GM12801 (cell line): ENCODE results near the gene GEMIN5.

ENCODE experiments used
- TF ChIP-seq, protein P1 (sequence below): IDR thresholded peaks from one replicate; pipeline ENCODE4 v1.5.1; 2011; ENCODE audit warnings: control low read depth; ENCODE audit not compliant: insufficient read length; ENCODE audit errors: extremely low read depth

The GEMIN5 gene

DNA sequence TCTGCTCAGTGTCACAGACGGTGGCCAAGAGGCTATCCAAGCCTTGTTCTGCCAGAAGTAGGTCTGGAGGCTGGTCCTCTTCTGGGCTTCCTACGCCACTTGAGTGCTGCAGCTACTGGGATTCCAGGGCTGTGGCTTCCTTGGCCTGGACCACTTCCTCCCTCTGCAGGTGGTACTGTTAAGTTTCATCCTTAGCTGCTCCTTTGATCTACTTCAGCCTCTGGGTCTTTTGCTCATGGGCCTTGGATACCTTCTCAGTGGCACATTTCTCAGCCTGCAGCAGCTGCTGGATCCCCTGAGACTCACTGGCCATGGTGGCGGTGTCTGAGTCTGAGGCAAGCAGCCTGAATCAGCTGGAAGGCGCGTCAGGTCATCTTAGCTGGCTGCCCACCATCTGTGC lies 69.3 kb downstream of the GEMIN5 start:
- TF ChIP-seq, protein P1, sequence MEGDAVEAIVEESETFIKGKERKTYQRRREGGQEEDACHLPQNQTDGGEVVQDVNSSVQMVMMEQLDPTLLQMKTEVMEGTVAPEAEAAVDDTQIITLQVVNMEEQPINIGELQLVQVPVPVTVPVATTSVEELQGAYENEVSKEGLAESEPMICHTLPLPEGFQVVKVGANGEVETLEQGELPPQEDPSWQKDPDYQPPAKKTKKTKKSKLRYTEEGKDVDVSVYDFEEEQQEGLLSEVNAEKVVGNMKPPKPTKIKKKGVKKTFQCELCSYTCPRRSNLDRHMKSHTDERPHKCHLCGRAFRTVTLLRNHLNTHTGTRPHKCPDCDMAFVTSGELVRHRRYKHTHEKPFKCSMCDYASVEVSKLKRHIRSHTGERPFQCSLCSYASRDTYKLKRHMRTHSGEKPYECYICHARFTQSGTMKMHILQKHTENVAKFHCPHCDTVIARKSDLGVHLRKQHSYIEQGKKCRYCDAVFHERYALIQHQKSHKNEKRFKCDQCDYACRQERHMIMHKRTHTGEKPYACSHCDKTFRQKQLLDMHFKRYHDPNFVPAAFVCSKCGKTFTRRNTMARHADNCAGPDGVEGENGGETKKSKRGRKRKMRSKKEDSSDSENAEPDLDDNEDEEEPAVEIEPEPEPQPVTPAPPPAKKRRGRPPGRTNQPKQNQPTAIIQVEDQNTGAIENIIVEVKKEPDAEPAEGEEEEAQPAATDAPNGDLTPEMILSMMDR: no peak

DNA sequence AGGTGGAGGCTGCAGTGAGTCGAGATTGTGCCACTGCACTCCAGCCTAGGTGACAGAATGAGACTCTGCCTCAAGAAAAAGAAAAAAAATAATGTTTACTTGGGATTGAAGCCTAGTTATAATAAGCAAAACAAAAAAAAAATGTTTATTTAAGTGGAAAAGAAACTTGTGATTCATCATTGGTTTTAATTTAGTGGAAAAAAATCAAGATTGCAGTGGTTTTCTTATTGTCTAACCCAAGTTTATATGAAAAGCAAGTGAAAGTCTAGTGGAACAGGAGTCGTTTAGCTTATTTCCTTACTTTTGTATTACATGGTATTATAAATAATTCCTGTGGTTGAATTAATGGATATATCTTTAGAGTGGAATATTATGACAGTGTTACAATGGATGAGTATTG lies 71.2 kb downstream of the GEMIN5 start:
- TF ChIP-seq, protein P1: no peak

DNA sequence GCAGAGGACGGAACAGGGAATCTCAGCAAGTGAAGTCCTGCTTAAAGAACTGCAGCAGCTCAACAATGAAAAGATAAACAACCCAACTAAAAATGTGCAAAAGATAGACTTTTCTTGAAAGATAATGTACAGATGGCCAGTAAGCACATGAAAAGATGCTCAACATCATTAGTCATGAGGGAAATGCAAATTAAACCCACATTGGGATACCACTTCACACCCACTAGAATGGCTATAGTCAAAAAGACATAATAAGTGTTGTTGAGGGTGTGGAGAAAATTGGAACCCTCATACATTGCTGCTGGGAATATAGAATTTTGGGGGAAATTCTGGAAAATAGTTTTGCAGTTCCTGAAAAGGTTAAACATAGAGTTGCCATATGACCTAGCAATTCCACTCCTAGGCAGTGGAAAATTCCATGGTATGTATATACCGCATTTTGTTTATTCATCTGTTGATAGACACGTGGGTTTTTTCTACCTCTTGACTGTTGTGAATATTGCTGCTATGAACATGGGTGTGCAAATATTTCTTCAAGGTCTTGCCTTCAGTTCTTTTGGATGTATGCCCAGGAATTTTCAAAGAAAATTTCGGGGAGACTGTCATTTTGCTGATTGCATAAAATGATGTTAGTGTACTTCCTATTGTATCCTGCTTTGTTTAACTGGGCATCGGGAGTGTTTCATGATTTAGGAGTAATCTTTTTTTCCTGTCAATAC lies 72.4 kb downstream of the GEMIN5 start:
- TF ChIP-seq, protein P1: no peak

- TF ChIP-seq, protein P1: no peak
Observed at GRCh38 chr5:154863291-154864080, 74.5 kb downstream of the GEMIN5 start.

GRCh38 chr5:154862766-154863165 lies 75.2 kb downstream of the GEMIN5 start:
- TF ChIP-seq, protein P1: no peak

GRCh38 chr5:154861946-154862345 lies 76.1 kb downstream of the GEMIN5 start:
- TF ChIP-seq, protein P1: no peak

DNA sequence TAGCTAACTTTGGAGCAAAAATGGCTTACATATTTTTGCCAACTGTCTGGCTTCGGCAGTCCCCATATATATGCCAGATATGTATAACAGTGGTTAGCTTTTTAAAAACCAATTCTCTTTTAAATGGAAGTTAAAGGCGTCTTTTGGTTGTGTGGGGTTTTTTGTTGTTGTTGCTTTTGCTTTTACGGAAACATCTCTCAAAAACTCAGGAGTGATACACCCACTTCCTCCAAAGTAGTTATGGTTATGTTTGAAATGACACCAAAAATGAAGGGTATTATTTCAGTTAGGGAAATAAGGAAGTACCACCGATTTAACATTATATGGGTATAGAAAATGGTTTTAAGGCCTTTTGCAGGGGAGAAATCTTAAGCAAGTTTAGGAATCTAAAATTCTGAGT lies 77.2 kb downstream of the GEMIN5 start:
- TF ChIP-seq, protein P1: no peak
